H4 (cell line): ENCODE results near the gene UVRAG. TPM values are rescaled to one million over a fixed set of nuclear protein-coding genes. Genes with fewer than 3 reads are reported as not detected.
"Not testable (repeated sequence)": the region's sequence is repeated elsewhere in the genome, so short reads cannot be mapped to it uniquely, and the experiment has no call there.

Experiments
- DNase-seq: peaks from one replicate; pipeline ENCODE4 v3.0.0-alpha.2; 2015; ENCODE audit warnings: low spot score
- total RNA-seq: library from RNA; depleted of rRNA; stranded (reverse); fragments of >200 nt; shearing (Covaris generic); gene quantifications from 2 replicates; pipeline ENCODE4 v1.2.3, GENCODE V29; 2014

UVRAG gene
- total RNA-seq, 1 experiment from 2014 or later, result 10.0 TPM

DNA sequence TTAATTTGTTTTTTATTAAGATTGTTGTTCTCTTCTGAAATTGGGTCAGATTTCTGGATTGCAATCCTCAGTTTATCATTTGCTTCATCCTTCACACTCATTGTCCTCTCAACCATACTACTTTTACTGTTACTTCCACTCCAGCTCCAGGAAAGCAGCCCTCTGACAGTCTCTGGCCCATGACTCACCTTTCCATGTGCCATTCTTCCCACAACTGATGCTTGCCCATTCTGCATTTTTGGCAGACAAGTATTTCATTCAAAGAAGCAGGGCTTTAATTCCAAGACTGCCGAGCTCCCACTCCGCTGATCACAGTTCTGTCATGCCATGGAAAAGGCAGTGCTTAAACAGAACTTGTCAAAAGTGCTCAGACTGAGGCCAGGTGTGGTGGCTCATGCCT, 252.1 kb downstream of the UVRAG start:
- no peak for DNase-seq

DNA sequence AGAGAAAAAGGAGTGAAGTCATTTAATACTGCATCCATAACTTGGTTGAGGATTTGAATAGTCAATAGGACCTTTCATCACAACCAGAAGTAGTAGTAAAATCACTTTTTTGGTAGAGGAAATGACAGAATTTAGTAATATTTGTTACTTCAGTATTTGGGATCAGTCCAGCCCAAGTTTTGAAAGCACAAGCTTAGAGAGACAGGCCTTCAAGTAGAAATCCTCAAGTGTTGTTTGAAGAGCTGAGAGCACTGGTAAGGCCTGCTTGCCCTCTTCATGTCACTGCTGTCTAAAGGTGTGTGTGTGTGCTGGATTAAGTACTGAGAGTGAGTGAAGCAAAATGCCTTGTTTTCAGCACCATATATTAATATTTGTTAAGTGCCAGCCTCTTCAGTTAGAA, 254.0 kb downstream of the UVRAG start:
- DNase-seq, result no peak

DNA sequence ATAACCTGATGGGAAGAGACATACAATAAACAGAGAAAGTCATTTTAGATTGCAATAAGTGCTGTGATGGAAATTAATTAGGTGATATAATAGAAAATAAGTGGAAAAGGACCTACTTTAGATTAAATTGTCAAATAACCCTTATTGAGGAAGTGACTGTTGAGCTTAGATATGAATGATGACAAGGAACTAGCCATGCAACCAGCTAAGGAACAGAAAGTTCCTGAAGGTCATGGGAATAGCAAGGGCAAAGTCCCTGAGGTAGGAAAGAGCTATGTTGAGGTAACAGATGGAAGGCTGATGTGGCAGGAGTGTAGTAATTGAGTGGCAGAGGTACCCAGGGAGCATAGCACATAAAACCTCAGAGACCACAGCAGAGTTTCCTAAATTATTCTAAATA, 256.1 kb downstream of the UVRAG start:
- no peak for DNase-seq

DNA sequence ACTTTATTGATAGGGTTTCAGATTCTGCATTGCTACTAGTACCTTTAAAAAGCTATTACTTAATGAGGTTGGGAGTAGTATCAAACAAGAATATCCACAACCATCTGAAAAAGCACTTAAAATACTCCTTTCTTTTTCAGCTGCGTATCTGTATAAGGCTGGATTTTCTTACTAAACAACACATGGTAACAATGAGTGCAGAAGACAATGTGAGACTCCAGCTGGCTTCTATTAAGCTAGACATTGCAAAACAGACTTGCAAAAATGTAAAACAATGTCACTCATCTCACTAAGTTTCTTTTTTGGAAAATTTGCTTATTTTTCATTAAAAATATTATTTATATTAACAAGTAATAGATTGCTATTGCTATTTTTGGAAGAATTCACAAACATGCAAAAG, 258.7 kb downstream of the UVRAG start:
- DNase-seq, result no peak

DNA sequence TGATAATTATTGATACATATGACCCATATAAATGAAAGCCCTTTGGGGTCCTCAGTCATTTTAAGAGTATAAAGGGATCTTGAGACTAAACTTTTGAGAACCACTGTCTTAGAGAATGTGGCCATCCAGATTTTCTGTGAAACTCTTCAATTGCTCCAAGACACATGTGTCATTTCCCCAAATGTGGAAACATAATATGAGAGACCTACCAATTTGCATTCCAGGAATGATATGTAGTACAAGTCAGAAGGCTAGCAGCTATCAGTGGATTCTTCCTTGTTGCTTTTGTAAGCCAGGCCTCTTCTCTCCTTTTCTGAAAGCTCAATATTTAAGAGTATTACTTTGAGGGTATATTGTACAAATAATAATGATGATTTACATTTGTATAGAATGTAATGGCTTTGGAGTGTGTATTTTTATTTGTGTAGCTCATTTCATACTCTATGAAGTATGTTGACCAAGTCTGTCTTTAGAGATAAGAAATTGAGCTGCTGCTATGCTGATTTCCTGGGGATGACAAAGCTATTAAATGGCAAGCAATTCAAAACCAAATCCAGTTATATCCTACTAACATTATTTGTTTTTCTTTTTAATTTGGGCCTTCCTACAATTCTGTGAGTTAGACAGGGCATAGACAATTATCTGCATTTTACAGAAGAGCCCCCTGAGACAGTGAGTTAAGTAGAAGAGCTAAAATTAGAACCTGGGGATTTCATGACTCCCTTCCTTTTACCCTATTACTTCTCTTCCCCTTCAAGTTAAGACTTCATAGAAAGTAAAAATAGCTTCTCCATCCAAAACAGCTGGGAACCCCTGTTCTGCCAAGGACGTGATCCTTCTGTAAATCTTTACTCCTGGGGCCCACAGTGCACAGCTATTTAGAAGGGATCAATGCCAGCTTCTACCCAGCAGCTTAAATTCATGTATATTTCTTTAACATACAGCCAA, 259.4 kb downstream of the UVRAG start:
- no peak for DNase-seq

DNA sequence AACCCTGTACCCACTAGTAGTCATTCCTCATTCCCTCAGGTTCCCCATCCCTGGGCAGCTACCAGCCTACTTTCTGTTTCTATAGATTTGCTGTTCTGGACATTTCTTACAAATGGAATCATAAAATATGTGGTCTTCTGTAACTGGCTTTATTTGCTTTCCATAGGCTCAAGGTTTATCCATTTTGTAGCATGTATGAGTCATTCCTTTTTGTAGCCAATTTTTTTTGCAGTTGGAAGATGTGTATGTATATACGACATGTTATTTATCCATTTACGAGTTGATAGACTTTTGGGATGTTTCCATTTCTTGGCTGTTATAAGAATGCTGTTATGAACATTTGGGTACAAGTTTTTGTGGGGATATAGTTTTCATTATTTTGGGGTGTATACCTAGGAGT, 260.7 kb downstream of the UVRAG start:
- DNase-seq, result no peak

DNA sequence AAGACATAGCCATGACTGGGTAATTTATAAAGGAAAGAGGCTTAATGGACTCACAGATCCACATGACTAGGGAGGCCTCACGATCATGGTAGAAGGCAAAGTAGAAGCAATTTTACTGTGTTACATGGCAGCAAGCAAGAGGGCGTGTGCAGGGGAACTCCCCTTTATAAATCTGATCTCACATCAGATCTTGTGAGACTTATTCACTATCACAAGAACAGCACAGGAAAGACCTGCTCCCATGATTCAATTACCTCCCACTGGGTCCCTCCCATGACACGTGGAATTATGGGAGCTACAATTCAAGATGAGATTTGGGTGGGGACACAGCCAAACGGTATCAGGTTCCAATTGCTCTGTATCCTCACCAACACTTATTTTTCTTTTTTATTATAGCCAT, 261.2 kb downstream of the UVRAG start:
- not testable (repeated sequence) for DNase-seq

DNA sequence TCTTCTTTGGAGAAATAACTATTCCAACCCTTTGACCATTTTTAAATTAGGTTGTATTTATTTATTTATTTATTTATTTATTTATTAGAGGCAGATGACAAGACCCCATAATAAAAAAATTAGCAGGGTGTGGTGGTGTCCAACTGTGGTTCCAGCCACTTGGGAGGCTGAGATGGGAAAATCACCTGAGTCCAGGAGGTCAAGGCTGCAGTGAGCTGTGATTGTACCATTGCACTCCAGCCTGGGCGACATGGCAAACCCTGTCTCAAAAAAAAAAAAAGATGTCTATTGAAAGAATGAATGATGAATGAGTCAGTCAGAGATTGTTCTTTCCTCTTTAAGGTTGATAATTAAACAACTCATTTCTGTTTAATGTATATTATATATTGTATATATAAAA, 261.7 kb downstream of the UVRAG start:
- no peak for DNase-seq

DNA sequence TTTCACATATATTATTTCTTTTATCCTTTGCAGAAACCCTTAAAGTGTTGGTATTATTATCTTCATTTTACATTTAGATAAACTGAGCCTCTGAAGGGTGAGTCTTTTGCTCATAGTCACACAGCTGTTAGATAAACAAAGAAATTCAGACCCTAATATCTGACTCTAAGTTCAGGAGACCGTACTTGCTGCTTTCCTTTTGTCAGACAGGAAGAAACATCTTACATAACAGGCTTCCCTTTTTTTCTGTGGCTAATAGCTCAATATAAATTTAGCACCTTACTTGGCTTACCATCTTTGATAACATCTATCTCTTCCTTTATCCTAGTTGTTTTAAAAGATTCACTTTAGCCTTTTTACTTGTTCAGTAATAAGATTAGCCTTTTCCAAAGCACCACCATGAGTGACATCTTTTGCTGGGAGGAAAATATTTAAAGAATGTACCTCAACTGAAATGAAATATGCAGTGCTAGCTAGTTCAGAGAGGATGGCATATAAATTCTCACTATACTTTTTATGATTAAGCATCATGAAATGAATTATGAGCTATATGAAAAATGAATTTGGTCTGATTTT, 262.7 kb downstream of the UVRAG start:
- DNase-seq, result no peak

DNA sequence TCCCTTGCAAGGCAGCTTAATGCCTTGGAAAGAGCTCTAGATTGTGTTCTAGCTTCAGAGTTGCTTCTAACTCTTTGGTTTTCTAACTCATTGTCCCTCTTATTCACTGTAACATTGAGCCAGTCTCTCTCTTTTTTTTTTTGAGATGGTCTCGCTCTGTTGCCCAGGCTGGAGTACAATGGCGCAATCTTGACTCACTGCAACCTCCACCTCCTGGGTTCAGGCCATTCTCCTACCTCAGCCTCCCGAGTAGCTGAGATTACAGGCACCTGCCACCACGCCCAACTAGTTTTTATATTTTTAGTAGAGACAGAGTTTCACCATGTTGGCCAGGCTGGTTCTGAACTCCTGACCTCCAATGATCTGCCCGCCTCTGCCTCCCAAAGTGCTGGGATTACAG, 266.1 kb downstream of the UVRAG start:
- not testable (repeated sequence) for DNase-seq

DNA sequence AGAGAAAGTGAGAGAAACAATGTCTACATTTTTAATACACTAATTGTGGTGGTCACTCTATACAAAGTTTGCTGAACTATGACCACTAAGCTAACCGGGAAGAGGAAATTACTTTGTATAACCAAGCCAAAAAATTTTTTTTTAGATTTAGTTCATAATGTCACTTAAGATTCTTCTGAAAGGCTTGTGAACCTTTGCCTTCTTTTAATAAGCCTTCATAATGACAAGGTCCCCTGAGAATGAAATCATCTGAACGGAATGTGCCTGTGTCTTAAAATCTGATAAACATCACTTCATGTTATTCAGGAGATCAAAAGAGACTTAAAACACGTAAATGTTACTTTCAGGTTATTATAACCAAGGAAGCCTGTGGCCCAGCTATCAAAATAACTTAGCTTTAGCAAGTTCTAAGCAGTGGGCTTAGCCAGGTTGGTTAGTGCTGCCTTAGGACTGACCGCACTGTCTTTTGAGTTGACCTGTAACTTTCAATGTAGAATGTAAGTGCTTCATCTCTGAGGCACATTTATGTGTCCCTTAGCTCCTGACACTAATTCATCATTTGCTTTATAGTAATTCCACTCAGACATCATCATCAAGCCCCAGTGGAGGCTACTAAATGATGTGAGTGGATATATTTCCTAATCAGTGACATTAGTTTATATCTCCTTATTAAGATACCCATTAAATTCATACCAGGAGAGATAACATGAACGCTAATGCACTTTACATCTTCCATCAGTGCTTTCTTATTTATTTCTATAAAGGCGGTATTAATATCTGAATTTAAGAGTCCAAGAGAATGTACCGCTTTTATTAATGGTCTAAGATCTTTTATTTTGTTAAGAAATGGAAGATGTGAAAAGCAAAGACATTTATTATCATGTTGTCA, 268.8 kb downstream of the UVRAG start:
- DNase-seq, result no peak

DNA sequence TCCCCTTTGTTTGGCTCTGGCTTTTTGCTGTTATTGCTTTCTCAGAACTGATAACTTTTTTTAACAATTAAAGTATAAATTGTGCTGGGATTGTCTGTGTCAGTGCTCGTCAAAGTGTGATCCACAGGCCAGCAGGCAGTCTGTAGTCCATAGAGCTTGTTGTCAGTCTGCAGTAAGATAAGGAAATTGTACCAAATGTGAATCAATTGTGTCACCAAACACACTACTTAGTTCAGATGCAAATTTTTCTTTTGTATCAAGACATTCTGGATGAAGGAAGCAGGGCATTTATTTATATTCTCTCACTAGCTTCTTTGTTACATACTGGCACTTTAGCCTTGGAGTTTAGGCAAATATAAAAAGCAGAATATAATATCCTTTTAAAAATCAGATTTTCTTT, 270.3 kb downstream of the UVRAG start:
- DNase-seq, result no peak

DNA sequence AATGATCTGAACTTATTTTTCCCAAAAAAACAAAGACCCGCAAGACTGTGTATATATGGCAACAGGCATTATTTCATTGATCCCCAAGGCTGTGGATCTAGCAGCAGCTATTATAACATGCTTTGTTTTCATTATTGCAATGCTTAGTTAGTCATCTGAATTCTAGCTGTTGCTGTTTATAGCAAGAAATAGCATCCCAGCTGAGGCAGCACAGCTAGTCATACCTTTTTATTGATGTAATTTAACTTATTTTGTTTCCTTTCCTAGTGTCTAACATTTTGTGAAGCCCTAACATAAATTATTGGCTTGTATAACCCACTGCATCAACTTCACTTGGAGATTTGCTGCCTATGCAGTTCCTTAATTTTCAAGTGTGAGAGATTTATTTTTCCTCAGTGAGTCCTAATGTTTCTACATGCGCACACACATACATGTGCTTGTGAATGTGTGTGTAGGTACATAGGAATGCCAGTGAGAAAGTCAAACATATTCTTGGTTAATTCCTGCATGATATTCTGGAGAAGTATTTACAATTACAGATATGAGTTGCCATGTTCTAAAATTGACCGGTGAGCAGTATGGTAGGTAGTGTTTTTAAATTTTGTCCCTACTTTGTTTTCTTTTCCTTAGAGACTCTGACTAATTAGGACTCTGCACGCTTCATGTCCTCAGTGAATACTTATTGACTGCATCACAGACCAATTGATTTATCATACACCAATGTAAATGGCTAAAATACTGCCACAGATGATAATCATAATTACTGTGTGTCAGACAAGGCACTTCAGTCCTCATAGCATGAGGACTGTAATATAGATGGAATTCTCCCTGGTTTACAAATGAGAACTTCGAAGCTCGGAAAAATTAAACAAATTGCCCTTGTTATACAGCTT, 272.0 kb downstream of the UVRAG start:
- DNase-seq, result no peak

DNA sequence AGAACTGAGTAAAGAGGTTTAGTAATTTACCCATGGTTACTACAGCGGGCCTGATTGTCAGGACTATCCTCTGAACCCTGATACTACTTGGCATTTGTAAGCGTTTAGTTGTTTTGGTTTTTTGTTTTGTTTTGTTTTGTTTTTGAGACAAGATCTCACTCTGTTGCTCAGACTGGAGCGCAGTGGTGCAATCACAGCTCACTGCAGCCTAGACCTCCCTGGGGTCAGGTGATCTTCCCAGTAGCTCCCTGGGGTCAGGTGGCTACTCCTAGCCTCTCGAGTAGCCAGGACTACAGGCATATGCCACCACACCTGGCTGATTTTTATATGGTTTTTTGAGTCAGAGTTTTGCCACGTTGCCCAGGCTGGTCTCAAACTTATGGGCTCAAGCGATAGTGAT, 272.7 kb downstream of the UVRAG start:
- DNase-seq, result no peak

DNA sequence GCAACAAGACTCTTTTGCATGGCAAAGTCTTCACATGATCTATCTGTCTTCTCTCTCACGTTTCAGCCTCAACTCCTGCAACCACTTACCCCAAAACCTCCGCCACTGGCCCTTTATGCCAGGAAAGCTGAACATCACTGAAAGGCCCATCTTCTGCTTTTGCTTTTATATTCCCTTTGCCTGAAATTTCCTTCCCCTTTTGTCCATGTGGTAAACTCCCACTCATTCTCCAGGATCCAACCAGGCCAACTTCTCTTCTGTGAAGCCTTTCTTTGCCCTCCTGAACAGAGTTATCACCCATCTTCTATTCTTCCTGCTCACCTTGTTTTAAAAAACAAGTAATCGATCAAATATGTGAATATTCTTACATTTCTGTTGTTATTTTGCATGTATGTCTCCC, 273.5 kb downstream of the UVRAG start:
- DNase-seq, result no peak

DNA sequence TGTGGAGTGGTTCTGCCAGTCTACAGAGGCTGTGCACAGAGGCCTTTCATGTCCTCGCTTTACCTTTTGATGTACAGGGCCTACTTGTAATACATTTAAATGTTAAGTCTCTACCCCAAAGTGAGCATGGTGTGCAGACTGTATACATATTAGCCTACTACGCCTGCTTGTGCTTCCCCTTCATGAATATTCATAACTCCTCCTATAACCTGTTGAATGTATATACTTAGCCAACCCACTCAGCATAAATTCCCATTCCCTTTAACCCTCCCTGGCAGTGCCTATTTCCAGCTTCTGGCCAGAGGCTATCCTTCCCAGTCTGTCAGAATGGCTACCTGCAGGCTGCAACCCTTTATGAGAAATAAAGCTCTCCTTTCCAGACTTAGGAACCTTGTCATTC, 275.2 kb downstream of the UVRAG start:
- no peak for DNase-seq

DNA sequence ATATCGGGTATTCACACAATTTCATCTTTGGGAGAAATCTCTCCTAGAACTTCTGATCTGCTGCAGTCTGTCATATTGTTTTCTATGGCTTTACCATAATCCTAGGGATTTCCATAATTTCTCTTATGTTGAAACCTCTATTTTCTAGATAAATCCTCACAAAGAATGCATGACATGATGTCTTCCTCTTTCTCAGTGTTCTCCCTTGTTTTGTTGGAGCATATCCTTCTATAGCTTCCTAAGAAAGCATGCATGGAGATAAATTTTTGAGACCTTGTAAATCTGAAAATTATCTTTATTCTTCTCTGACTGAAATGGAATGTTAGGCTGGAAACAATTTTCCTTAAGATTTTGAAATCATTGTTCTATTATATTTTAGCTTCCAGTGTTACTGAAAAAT, 275.8 kb downstream of the UVRAG start:
- no peak for DNase-seq

DNA sequence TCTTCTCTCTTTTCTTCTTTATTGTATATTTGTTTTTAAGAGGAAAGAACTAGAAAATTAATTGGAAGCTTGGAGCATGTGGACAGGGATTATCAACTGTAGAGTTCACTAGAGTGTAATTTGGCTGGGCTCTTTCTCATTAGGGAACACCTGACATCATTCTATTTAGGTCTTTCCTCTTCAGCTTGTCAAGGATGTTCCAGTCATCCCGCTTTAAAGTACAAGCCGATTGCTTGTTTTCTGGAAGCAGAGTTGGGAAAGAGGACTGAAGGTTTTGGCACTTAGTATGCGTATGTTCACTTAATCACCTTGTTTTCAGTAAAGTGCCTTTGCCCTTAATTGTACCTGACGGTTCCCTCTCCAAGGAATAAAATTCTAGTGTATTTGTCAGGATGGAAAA, 279.7 kb downstream of the UVRAG start:
- no peak for DNase-seq

DNA sequence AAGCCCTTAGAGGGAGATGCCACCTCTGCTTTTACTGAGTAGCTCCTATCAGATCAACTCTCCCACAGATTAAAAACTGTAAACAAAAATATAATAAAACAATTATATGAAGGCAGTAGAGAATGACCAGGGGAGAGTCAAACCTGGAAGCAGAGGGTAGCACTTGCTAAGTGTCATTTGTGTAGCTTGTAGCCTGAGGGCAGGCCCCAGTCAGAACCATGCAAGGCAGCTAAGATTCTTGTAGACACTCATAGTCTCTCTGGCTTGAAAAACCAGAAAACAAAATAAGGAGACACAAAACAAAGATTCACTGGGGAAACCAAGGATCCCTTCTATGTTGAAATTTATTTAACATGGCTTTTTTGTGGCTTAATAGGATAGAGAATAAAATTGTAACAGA, 280.9 kb downstream of the UVRAG start:
- no peak for DNase-seq

DNA sequence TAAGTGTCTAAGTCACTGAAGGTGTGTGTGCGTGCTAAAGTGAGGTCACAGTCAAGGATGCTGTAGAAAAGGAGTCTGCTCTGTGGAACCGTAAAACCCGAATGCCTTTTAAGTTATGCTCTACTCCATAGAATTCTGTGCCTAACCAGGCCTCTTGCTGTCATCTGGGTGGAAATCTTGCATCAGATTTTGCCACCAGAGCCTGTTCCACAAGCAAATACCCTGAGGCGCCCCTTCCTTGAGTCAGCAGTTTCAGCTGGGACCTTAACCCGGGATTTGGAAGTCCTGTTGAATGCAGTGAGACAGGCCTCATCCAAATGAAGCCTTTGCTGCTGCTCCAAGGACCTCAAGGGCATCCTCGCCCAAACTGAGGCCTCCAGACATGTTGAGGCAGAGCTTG, 281.5 kb downstream of the UVRAG start:
- DNase-seq, result no peak

DNA sequence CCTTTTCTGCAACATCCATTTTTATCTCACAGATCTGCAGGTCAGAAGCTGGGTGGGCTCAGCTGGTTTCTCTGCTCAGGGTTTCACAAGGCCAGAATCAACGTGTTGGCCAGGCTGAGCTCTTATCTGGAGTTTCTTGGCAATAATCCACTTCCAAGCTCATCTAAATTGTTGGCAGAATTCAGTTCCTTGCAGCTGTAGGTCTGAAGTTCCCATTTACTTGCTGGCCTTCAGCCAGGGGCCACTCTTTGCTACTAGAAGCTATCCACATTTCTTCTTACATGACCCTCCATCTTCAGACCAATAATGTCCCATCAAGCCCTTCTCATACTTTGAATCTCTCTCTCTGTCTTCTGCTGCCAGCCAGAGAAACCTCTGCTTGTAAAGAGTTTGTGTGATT, 287.8 kb downstream of the UVRAG start:
- no peak for DNase-seq
